HG03457 (cell line): ENCODE measurements around the gene GPC6.
"Not testable (repeated sequence)": the region's sequence is repeated elsewhere in the genome, so short reads cannot be mapped to it uniquely, and the experiment has no call there.

Experiments
- ATAC-seq: cut with Tn5 transposase; IDR thresholded peaks from one replicate; pipeline ENCODE4 v1.9.1; 2021; ENCODE audit warnings: moderate number of reproducible peaks; ENCODE audit not compliant: unreplicated experiment

The GPC6 gene

DNA sequence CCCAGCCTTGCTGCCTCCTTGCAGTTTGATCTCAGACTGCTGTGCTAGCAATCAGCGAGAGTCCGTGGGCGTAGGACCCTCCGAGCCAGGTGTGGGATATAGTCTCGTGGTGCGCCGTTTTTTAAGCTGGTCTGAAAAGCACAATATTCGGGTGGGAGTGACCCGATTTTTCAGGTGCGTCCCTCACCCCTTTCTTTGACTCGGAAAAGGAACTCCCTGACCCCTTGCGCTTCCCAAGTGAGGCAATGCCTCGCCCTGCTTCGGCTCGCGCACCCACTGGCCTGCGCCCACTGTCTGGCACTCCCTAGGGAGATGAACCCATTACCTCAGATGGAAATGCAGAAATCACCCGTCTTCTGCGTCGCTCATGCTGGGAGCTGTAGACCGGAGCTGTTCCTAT, 269.5 kb downstream of the GPC6 start:
- not testable (repeated sequence) for ATAC-seq

DNA sequence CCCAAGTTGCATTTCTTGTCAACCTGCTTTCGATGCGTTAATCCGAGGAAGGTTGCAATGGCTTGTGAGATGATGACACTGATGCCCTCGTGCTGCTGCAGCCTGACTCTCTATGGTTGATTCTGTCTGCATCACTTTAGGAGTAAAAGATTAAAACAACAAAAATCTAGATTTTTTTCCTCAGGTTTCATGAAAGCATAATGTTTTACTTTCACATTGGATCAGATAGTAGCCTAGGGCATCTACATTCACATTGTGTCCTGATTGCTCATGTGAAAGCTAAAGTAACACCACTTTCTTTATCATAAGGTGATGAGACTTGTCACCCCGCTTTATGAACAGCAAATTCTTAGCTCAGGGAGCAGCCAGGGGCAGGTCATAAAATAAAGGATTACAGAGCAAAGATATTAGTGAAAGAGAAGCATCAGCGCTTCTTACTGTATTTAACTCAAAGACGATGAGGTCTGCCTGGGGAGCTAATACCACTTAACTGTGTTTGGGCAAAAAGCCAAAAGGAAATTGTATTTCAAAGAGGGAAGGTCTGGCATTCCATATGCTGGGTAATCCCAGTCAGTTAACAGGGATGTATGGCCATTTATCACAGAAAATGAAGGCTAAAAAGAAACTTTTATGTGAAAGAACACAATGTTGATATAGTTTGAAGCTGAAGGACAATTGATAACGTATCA, 270.5 kb downstream of the GPC6 start:
- ATAC-seq, result no peak

DNA sequence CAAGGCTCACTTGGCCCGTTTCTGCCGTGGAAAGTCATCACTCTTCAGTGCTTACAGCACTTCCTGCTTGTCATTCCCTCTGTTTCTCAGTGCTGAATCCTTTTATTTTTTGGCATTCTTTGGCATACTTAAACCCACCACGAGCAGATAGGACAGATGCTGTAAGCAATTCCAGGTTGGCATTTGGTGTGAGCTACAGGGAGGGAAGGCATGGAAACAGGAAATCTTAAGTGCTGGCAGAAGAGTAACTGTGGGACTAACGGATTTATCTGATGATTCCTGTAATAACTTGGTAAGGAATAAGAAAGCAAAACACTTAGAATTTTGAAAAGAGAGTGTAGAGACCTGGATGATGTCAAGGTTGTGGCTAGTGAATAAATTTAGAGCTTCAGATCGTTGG, 273.4 kb downstream of the GPC6 start:
- ATAC-seq, result no peak

DNA sequence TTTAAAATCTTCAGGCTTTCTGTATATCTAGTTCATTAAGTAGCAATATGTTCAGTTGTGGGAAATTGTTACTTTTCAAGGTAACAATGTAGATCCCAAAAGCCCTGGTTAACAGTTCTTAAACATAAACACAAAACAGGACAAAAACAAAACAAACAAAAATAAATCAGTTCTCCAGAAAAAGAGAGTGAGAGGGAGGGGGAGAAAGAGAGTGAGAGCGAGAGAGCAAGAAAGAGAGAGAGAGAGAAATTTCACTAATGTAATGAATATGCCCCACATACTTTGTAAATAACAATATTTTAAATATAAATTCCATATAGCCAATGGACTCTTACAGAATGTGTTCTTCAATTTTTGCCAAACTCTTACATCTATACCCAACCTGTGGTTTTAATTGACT, 275.5 kb downstream of the GPC6 start:
- ATAC-seq, result no peak

DNA sequence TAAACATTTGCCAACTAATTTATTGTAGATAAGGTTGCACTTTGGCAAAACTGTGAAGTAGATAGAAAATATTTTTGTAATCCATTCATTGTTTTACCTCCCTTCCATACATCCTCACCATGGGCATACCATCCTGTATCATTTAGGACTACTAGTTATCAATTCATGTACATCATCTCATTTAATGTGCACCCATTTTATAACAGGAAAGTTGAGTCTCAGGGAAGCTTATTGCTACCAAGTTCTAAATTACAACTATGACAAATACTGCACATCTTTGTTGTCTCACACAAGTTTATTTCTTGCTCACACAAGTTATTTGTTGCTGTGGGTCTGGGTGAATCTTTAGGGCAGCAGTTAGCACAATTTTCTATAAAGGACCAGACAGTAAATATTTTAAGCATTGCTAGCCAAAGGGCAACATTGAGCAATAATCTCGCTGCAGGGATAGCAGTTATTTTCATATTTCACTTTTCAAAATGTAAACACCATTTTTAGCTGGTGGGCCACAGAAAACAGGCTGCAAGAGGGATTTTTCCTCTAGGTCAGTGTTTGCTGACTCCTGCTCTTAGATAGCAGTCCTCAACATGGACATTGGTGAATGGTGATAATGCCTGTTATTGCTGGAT, 276.5 kb downstream of the GPC6 start:
- ATAC-seq, result no peak

DNA sequence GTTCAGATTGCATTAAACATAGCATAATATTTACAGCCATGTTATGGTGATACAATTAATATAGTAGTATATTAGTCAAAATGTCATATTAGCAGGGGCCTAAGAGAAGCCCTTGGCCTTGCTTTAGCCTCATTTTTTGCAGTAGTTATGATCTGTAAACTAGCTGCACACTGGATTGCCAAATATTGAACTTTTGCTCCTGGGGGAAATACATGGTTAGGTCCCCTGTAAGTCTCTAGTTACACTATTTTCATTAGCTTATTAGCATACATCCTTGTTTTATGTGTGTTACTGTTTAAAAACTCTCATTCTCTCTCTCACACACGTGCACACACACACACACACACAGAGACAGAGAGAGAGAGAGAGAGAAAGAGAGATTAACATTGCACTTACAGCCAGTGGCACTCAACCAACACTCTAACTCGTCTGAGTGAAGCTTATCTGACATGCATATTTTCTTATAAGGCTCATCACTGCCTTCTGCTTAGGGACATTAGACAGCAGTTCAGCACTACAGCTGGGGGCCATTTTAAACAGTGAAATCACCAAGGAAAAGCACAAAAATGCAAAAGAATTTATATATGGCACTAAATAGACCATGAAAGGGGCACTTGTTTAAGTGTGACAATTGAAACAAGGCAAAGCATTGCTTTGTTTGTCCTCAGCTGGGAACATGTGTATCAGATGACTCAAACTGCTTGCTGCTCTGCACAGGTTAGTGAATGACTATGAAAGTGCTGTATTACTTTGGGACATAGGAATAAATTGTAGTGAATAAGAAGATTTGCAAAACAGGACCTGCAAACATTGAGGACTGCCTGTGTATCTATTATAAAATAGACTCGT, 278.7 kb downstream of the GPC6 start:
- no peak for ATAC-seq

DNA sequence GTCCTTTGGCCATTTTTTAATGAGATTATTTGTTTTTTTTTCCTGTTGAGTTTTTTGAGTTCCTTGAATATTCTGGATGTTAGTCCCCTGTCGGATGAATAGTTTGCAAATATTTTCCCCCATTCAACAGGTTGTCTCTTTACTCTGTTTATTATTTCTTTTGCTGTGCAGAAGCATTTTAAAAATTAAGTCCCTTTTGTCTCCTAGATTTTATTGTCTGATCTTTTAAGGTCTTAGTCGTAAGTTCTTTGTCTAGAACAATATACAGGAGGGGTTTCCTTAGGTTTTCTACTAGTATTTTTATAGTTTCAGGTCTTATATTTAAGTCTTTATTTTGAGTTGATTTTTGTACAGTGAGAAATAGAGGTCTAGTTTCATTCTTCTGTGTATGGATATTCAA, 284.4 kb downstream of the GPC6 start:
- no peak for ATAC-seq

DNA sequence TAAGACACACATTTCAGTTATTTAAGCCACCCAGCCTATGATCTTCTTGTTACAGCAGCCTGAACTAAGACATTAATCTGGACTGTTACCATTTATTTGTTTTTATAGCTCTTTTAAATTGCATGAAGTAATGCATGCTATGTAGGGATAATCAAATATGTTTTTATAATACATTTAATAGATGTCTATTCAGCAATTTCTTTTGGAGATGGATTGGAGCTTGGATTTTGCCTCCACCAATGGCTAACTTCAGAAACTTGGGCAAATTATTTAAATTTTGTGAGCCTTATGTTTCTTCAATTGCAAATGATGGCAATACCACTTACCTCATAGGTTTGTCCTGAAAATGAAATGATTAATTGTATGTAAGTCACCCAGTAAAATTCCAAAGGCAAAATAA, 288.7 kb downstream of the GPC6 start:
- ATAC-seq, result no peak

DNA sequence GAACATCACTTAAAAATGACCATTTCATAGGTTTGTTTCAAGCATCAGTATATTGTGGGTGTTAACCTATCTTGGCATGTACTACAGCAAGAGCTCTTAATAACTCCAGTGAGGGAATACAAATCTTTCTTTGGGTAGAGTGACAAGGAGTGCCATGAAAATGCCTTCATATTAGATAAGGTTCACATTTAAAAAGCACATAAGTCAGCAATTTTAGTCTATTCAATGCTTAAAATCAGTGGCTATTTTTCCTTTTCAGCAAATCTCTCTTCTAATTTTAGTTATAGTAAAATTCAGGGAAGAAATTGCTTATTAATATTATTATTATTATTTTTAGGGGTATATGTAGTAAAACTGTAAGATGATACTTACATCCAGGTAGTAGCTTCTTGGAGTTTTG, 291.1 kb downstream of the GPC6 start:
- ATAC-seq, result no peak

DNA sequence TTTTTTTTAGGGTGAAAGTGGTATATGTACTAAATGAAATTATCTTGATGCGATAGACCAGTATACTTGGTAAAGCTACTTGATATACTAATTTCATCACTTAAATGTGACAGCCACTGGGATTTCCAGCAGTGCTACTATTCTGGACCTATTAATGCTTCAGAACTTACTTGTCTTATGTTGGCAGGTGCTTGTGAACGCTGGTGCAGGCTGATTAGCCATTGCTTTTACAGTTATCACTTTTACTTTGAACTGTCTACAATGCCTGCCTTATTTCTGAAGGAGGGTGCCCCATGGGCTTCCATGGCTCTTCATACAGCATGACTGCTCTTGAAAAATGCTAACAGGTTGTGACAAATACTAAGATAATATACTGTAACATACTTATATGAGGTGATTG, 294.7 kb downstream of the GPC6 start:
- ATAC-seq, result no peak

DNA sequence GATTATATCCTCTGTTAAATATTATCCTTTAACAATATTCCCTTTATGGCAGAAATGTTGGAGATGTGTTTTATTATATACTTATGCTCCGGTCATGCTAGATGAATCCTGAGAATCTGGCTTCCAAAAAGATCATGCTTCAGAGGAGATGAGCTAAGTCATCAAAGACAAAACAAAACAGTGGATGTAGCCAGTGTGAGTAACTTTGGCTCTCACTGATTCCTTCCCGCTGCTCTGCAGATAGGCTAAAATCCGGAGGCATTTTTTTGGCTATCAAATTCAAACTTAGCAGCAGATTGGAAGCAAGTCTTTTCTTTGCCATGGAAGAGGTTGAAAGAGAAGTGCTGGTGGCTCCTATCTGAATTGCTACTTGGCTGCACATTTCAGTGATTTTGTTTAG, 295.9 kb downstream of the GPC6 start:
- no peak for ATAC-seq

DNA sequence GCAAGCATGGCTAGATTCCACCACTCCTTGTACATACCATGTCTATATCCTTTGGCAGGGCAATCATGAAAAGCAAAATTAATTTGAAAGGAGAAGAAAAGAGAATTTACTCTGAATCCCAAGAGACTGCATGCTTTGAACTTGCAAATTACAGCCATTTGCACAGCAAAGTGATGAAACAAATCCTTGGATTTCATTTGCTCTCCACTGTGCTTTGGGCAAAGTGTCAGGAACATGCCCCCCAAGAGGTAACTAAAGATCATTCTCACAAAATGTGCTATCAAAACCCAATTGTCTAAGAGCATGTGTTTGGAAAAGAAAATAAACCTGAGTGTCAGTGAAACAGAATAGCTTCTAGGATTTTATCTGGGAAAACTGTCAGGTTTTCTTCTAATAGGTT, 298.5 kb downstream of the GPC6 start:
- ATAC-seq, result no peak

DNA sequence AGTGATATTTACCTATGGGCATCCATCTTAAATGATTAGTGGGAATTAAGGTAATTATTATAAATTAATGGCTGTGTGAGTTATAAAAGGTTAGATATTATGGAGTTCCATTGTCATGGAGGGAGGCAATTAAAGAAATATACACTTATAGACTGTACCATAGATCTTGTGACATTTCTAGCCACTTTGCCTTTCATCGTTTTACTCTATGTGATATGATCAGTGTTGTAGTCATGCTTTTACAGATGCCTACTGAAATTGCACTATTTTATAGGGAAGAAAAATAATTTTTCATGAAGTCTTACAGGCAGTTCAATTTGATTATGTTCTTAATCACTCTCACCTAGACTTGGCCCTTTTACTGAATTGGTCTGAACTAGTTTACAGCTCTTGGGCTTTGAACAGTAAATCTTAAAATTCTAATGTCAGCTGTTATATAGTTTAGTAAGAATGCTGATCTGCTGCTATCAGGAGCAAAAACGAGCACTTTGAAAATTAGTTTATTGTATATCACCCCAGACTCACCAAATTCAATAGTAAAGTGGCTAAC, 301.2 kb downstream of the GPC6 start:
- ATAC-seq, result no peak

DNA sequence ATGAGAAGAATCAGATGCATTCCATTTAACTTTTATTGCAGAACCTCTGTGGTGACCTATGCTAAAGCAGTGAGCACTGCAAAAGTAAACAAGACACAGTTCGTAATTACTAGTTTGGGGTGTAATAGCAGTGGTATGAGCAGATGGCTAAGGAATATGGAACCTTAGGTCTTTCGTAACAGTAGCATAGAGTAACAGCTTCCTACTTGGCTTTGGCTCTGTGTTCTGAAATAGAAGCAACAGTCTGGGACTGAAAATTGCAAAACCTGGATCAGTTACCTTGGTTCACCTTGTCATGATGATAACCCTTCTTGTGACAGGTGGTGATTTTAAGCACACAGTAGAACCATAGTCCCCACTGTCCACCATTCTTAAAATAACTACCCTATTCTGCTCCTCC, 303.4 kb downstream of the GPC6 start:
- no peak for ATAC-seq

DNA sequence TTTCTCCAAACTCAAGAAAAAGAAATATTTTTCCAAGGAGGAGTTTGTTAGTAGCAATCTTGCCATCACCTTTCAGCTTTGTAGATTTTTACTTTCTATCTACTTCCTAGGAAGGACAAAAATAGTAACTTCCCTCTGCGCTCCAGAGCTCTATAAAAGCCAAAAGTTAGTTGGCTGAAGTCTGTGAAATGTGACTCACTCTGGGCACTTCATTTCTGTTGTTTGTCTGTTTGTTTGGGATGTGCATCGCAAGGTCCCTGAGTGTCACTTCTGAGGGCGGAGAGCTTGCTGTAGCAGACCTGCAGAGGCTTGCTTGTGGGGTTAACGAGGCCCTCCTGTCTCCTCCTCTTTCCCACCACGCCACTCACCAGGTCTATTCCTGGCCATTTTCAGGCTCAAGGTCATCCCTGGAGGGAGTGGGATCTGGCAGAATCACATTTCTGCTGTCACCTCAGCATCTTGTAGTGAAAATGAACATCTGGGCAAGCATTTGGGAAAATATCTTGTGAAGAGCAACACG, 307.6 kb downstream of the GPC6 start:
- no peak for ATAC-seq

DNA sequence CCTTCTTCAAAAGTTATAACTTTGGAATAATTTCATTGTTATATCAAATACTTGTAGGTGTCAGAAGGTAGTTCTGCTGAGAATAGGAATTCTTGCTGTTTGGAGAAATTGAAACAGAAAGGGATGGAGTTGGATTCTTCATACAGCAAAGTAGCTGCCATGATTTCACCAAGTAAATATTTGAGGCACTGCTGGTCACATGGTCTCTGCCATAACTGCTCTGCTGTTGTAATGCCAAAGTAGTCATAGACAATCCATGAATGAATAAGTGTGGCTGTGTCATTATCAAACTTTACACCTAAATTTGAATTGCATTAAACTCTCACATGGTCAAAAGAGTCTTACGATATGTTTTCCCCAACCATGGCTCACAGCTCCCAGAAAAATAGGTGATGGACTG, 308.6 kb downstream of the GPC6 start:
- no peak for ATAC-seq

DNA sequence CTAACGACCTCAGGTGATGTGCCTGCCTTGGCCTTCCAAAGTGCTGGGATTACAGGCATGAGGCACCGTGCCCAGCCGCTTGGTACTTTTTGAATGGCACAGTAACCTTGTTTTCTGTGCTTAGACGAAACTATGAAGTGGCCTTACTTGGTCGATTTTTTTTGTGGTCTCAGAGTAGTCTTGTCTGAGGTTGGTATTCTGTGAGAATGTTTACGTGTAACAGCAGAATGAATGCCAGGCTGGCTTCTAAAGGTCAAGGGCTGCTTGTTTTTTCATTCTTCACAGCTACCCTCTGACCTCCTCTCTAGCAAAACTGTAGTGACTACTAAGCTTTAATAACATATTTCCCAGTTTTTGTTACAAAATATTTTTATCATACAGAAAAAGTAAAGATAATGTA, 313.3 kb downstream of the GPC6 start:
- ATAC-seq, result no peak

DNA sequence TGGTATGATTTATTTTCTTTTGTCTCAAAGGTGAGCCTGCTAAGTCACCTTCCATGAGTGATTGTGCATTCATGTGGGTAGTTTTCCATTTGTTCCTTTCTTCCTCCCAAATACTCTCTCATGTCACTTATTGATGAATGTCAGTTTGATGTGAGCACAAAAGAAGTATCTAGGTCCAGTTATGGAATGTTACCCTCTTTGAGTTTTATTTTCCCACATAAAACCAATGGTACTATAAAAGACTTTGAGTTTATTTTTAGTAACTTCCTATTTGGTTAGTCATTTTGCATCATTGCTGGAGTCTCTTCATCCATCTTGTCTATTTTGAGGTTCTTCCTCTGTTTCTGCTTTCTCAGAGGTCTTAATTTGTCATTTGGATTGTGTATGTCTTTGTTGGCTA, 321.3 kb downstream of the GPC6 start:
- ATAC-seq, result no peak

DNA sequence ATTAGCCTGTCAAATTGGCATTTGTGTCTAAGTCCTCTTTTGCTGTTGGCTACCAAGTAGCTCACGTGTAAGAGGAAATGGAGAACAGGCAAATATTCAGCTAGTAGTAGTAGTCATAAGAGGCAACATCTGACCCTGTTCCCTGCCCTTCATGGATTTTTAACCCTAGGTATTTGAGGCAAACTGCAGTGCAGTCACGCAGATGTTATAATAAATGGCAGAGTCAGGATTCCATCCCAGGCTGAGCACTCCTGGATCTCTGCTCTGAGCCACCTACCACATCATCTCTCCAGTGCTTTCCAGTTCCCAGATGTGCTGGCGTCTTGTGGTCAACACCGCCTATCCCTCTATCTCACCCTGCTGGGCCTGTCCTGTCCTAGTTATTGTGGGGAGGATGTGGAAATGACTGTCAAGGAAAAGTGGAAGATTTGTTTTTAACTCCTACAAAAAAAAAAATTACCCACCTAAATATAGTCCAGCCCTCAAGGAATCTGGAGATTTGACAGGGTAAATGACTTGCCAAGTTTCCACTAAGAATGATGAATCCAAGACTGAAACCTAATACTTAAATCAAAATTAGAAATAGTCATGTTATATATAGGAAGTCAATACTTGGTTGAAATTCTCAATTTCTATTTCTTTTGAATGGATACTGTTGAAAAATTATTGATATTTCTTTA, 322.9 kb downstream of the GPC6 start:
- ATAC-seq, result no peak

DNA sequence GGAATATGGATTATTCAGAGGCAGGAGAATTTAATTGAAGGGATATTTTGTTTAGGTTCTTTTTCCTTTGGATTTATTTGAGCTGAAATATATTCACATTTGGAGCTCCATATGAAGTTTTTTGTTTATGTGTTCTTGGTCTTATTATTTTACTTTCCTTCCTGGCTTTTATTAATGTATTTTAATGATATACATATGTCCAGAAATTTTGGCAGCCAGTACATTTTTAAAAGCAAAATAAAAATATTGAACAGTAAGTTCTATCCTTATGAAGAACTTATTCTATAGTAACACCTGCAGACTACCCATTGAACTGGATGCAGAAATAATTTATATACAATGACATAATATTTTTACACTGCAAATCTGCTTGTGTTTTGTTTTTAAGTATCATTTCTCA, 323.6 kb downstream of the GPC6 start:
- no peak for ATAC-seq

DNA sequence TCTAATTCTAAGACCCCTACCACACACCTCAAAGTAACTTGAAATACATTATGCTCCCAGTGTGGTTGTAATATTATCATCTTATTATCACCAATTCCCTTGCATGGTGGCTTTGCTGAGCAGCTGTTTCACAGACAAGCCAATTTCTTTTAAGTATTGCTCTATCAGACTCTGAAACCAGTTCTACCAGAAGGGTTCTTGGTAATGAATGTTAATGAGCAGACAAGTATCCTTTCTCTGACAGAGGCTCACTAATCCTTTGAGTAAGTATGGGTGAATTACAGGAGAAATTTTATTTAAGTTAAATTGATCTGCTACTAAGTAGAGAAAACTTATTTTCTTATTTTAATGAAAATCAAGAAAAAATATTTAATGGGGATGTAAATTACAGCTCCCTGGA, 326.0 kb downstream of the GPC6 start:
- no peak for ATAC-seq
